Liver (tissue), 3 donors: ENCODE results near the gene RNU7-1.

Experiments used
- HNF4G ChIP-seq: IDR thresholded peaks from 2 replicates; pipeline ENCODE4 v1.6.1; 2016; ENCODE audit warnings: antibody characterized with exemption
- JUND ChIP-seq, 2 donors: IDR thresholded peaks; 2 replicates each; pipeline ENCODE4 v1.6.1; 2016; ENCODE audit warnings: antibody characterized with exemption in 2 of 2
- RAD21 ChIP-seq, 2 donors: IDR thresholded peaks; 2 replicates each; pipeline ENCODE4 v1.6.1; 2016; ENCODE audit warnings: antibody characterized with exemption in 2 of 2, mild to moderate bottlenecking in 2 of 2
- RXRA ChIP-seq, 2 donors: IDR thresholded peaks; 2 replicates each; pipeline ENCODE4 v1.6.1; 2017 to 2018; ENCODE audit warnings: antibody characterized with exemption in 2 of 2, mild to moderate bottlenecking in 1 of 2
- SP1 ChIP-seq: IDR thresholded peaks from 2 replicates; pipeline ENCODE4 v1.6.1; 2018; ENCODE audit warnings: antibody characterized with exemption, mild to moderate bottlenecking
- TF ChIP-seq, protein P1 (sequence below): fragments of 150-350 bp; IDR thresholded peaks from 2 replicates; pipeline ENCODE4 v1.5.1; 2017; ENCODE audit warnings: improper control_type of control experiment, low read depth, low read length; ENCODE audit not compliant: missing input control
- TF ChIP-seq, protein P2 (sequence below): IDR thresholded peaks from 2 replicates; pipeline ENCODE4 v1.6.1; 2016; ENCODE audit warnings: antibody characterized with exemption, mild to moderate bottlenecking
- TF ChIP-seq, protein P3 (sequence below): IDR thresholded peaks from 2 replicates; pipeline ENCODE4 v1.6.1; 2016; ENCODE audit warnings: antibody characterized with exemption
- TF ChIP-seq, protein P4 (sequence below): IDR thresholded peaks from 2 replicates; pipeline ENCODE4 v1.6.1; 2016; ENCODE audit warnings: antibody characterized with exemption
- donor health status: healthy.
- donor health status: healthy.

DNA sequence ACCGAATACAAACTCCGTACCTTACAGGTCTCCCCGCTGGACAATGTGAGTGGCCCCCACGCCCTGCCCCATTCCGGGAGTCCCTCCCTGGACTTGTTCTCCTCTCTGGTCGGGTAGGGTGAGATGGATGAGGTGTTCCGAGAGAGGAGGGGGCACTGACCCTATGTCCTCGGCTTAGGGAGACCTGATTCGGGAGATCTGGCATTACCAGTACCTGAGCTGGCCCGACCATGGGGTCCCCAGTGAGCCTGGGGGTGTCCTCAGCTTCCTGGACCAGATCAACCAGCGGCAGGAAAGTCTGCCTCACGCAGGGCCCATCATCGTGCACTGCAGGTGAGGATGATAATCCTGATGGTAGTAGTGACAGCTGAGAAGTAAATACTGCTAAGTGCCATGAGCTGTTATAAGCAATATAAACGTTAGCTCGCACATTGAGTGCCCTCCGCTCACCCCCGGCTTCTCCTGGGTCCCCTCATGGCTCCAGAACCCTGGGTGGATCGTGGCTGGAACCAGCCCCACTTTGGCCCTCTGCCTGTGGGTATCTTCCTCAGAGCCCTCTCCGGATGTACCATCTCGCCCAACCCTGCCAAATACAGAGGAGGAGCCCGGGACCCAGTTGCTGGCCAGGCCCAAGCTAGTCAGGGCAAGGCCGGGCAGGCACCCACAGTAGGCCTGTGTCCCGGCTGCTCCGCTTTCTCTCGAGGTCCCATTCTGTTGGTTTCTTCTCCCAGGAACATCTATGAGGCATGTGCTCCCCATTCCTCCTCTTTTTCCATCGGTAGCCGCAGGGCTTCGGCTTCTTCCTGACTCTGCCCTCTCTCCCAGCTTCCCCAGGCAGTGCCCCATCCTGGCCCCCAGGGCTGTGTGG is 14.4 kb downstream of the RNU7-1 start:
- TF ChIP-seq, protein P1, sequence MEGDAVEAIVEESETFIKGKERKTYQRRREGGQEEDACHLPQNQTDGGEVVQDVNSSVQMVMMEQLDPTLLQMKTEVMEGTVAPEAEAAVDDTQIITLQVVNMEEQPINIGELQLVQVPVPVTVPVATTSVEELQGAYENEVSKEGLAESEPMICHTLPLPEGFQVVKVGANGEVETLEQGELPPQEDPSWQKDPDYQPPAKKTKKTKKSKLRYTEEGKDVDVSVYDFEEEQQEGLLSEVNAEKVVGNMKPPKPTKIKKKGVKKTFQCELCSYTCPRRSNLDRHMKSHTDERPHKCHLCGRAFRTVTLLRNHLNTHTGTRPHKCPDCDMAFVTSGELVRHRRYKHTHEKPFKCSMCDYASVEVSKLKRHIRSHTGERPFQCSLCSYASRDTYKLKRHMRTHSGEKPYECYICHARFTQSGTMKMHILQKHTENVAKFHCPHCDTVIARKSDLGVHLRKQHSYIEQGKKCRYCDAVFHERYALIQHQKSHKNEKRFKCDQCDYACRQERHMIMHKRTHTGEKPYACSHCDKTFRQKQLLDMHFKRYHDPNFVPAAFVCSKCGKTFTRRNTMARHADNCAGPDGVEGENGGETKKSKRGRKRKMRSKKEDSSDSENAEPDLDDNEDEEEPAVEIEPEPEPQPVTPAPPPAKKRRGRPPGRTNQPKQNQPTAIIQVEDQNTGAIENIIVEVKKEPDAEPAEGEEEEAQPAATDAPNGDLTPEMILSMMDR, result no peak
- TF ChIP-seq, protein P2, sequence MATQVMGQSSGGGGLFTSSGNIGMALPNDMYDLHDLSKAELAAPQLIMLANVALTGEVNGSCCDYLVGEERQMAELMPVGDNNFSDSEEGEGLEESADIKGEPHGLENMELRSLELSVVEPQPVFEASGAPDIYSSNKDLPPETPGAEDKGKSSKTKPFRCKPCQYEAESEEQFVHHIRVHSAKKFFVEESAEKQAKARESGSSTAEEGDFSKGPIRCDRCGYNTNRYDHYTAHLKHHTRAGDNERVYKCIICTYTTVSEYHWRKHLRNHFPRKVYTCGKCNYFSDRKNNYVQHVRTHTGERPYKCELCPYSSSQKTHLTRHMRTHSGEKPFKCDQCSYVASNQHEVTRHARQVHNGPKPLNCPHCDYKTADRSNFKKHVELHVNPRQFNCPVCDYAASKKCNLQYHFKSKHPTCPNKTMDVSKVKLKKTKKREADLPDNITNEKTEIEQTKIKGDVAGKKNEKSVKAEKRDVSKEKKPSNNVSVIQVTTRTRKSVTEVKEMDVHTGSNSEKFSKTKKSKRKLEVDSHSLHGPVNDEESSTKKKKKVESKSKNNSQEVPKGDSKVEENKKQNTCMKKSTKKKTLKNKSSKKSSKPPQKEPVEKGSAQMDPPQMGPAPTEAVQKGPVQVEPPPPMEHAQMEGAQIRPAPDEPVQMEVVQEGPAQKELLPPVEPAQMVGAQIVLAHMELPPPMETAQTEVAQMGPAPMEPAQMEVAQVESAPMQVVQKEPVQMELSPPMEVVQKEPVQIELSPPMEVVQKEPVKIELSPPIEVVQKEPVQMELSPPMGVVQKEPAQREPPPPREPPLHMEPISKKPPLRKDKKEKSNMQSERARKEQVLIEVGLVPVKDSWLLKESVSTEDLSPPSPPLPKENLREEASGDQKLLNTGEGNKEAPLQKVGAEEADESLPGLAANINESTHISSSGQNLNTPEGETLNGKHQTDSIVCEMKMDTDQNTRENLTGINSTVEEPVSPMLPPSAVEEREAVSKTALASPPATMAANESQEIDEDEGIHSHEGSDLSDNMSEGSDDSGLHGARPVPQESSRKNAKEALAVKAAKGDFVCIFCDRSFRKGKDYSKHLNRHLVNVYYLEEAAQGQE, result no peak
- TF ChIP-seq, protein P3, sequence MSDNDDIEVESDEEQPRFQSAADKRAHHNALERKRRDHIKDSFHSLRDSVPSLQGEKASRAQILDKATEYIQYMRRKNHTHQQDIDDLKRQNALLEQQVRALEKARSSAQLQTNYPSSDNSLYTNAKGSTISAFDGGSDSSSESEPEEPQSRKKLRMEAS, result no peak
- TF ChIP-seq RAD21 (IDR thresholded peaks at IDR 0.05) (no peak), HNF4G (no peak), SP1 (no peak), JUND (IDR thresholded peaks at IDR 0.05) (no peak), RXRA (IDR thresholded peaks at IDR 0.05) (no peak)
- TF ChIP-seq, protein P4, sequence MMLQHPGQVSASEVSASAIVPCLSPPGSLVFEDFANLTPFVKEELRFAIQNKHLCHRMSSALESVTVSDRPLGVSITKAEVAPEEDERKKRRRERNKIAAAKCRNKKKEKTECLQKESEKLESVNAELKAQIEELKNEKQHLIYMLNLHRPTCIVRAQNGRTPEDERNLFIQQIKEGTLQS, result no peak
